HG02763 (cell line): ENCODE data around the gene LHFPL3.

Experiments
- ATAC-seq: cut with Tn5 transposase; IDR thresholded peaks from one replicate; pipeline ENCODE4 v1.9.1; 2021; ENCODE audit warnings: mild to moderate bottlenecking, moderate library complexity; ENCODE audit not compliant: unreplicated experiment

Gene LHFPL3

GRCh38 chr7:104367926-104368325, 39.5 kb downstream of the LHFPL3 start:
- ATAC-seq, result no peak

- no peak for ATAC-seq
Observed at GRCh38 chr7:104371216-104371979, 43.0 kb downstream of the LHFPL3 start.

- no peak for ATAC-seq
Observed at GRCh38 chr7:104371980-104372357, 43.6 kb downstream of the LHFPL3 start.

GRCh38 chr7:104382616-104383015, 54.2 kb downstream of the LHFPL3 start:
- no peak for ATAC-seq

- no peak for ATAC-seq
Observed at GRCh38 chr7:104386943-104387342, 58.5 kb downstream of the LHFPL3 start.

GRCh38 chr7:104388222-104388621, 59.8 kb downstream of the LHFPL3 start:
- no peak for ATAC-seq

GRCh38 chr7:104395162-104395561, 66.8 kb downstream of the LHFPL3 start:
- no peak for ATAC-seq

GRCh38 chr7:104397442-104397841, 69.0 kb downstream of the LHFPL3 start:
- ATAC-seq, result no peak

- no peak for ATAC-seq
Observed at GRCh38 chr7:104408371-104408770, 80.0 kb downstream of the LHFPL3 start.

GRCh38 chr7:104410742-104411141, 82.3 kb downstream of the LHFPL3 start:
- no peak for ATAC-seq

GRCh38 chr7:104412911-104413310, 84.5 kb downstream of the LHFPL3 start:
- no peak for ATAC-seq

GRCh38 chr7:104414216-104414615, 85.8 kb downstream of the LHFPL3 start:
- no peak for ATAC-seq

- no peak for ATAC-seq
Observed at GRCh38 chr7:104415700-104416099, 87.3 kb downstream of the LHFPL3 start.

- no peak for ATAC-seq
Observed at GRCh38 chr7:104416866-104417393, 88.5 kb downstream of the LHFPL3 start.

- no peak for ATAC-seq
Observed at GRCh38 chr7:104431930-104432329, 103.5 kb downstream of the LHFPL3 start.

- no peak for ATAC-seq
Observed at GRCh38 chr7:104434129-104434528, 105.7 kb downstream of the LHFPL3 start.

GRCh38 chr7:104442481-104442880, 114.1 kb downstream of the LHFPL3 start:
- no peak for ATAC-seq

GRCh38 chr7:104444017-104444416, 115.6 kb downstream of the LHFPL3 start:
- no peak for ATAC-seq

- ATAC-seq, result no peak
Observed at GRCh38 chr7:104445393-104445792, 117.0 kb downstream of the LHFPL3 start.

- no peak for ATAC-seq
Observed at GRCh38 chr7:104450861-104451260, 122.5 kb downstream of the LHFPL3 start.

- no peak for ATAC-seq
Observed at GRCh38 chr7:104453190-104453589, 124.8 kb downstream of the LHFPL3 start.

GRCh38 chr7:104458875-104459274, 130.5 kb downstream of the LHFPL3 start:
- ATAC-seq, result no peak
